H1 (cell line): ENCODE data around the gene MTARC1. TPM values are rescaled to one million over a fixed set of nuclear protein-coding genes. Genes with fewer than 3 reads are reported as not detected.

ENCODE experiments used
- CTCF ChIA-PET: fragments of 300-600 bp; sonication (Branson Sonifier 250); formaldehyde crosslinking; loops from one replicate; lab custom pipeline; 2021; ENCODE audit not compliant: partially characterized antibody; lab: Charles Lee
- POLR2A ChIA-PET: fragments of 300-600 bp; sonication (Branson Sonifier 250); formaldehyde crosslinking; loops from one replicate; lab custom pipeline; 2021; ENCODE audit warnings: inconsistent platforms; ENCODE audit not compliant: partially characterized antibody; lab: Charles Lee
- DNase-seq, 2 experiments: peaks; one replicate each; pipeline versions ENCODE4 v3.0.0 to v3.0.0-alpha.2; 2010 to 2022; ENCODE audit warnings: low spot score in 2 of 2, low read depth in 1 of 2, mixed read lengths in 1 of 2
- FAIRE-seq: peaks from 2 replicates; lab custom pipeline; 2011; peaks lifted over from hg19 to GRCh38; lab: Jason Lieb, UNC
- H2AFZ ChIP-seq: 2 replicates; pipeline ENCODE4 v1.8.1; 2012; ENCODE audit warnings: low read length, inconsistent platforms
- H2AK5ac ChIP-seq: 2 replicates; pipeline ENCODE4 v1.6.1; 2013; ENCODE audit warnings: low read depth, low read length
- H2BK120ac ChIP-seq: replicated peaks from 2 replicates; pipeline ENCODE3; 2013; ENCODE audit warnings: low read depth, low read length, inconsistent platforms
- H2BK12ac ChIP-seq: 2 replicates; pipeline ENCODE4 v1.6.1; 2013; ENCODE audit warnings: low read depth, low read length
- H2BK15ac ChIP-seq: 2 replicates; pipeline ENCODE4 v1.6.1; 2013; ENCODE audit warnings: low read length
- H2BK20ac ChIP-seq: 2 replicates; pipeline ENCODE4 v1.6.1; 2013; ENCODE audit warnings: low read length
- H2BK5ac ChIP-seq: 2 replicates; pipeline ENCODE4 v1.6.1; 2013; ENCODE audit warnings: low read depth, low read length
- H3K14ac ChIP-seq: 2 replicates; pipeline ENCODE4 v1.6.1; 2013; ENCODE audit warnings: inconsistent platforms; ENCODE audit not compliant: insufficient read length
- H3K18ac ChIP-seq: 2 replicates; pipeline ENCODE4 v1.6.1; 2013; ENCODE audit warnings: low read length; ENCODE audit errors: extremely low read depth
- H3K23ac ChIP-seq: 2 replicates; pipeline ENCODE4 v1.6.1; 2013; ENCODE audit warnings: inconsistent platforms; ENCODE audit not compliant: insufficient read length
- H3K23me2 ChIP-seq: 2 replicates; pipeline ENCODE4 v1.6.1; 2013; ENCODE audit warnings: low read depth, low read length
- H3K27ac ChIP-seq: 2 replicates; pipeline ENCODE4 v1.6.1; 2011; ENCODE audit warnings: low read depth, low read length, inconsistent platforms
- H3K27me3 ChIP-seq, 4 experiments: replicated peaks in 1 of 4; 1 replicate in 1 of 4; 2 replicates in 3 of 4; pipeline versions ENCODE4 v1.6.1 to v1.8.1; 2011 to 2013; ENCODE audit warnings: low read length in 3 of 4, mild to moderate bottlenecking in 3 of 4, inconsistent platforms in 2 of 4, mixed read lengths in 2 of 4, moderate library complexity in 1 of 4; ENCODE audit not compliant: control insufficient read depth in 3 of 4, insufficient read depth in 3 of 4; ENCODE audit errors: extremely low read depth in 1 of 4
- H3K36me3 ChIP-seq, 4 experiments: 2 replicates each; pipeline versions ENCODE4 v1.6.1 to v1.8.1; 2011 to 2013; ENCODE audit warnings: mild to moderate bottlenecking in 4 of 4, low read length in 3 of 4, moderate library complexity in 2 of 4, control low read depth in 1 of 4, inconsistent platforms in 1 of 4; ENCODE audit not compliant: insufficient read depth in 4 of 4, control insufficient read depth in 2 of 4
- H3K4ac ChIP-seq: replicated peaks from 2 replicates; pipeline ENCODE3; 2013; ENCODE audit warnings: low read length, low read depth, mixed read lengths, inconsistent platforms; ENCODE audit not compliant: insufficient read length
- H3K4me1 ChIP-seq, 4 experiments: replicated peaks in 1 of 4; 1 replicate in 1 of 4; 2 replicates in 3 of 4; pipeline versions ENCODE4 v1.6.1 to v1.8.1; 2011 to 2013; ENCODE audit warnings: low read length in 3 of 4, inconsistent platforms in 2 of 4, mixed read lengths in 1 of 4; ENCODE audit not compliant: insufficient read depth in 4 of 4, control insufficient read depth in 3 of 4
- H3K4me2 ChIP-seq, 2 experiments: 2 replicates each; pipeline versions ENCODE4 v1.6.1 to v1.8.1; 2011 to 2013; ENCODE audit warnings: low read depth in 2 of 2, low read length in 2 of 2, control low read depth in 1 of 2, inconsistent platforms in 1 of 2, mild to moderate bottlenecking in 1 of 2; ENCODE audit not compliant: insufficient read depth in 1 of 2
- H3K4me3 ChIP-seq, 4 experiments: fragments of 200-600, 300-600 bp in 1 of 4; sonication (generic), shearing (Covaris generic), sonication (Bioruptor Twin) in 1 of 4; 2 replicates each; pipeline versions ENCODE4 v1.5.1 to v1.8.1; 2011 to 2016; ENCODE audit warnings: low read length in 4 of 4, low read depth in 3 of 4, control low read depth in 2 of 4, inconsistent platforms in 2 of 4, mild to moderate bottlenecking in 2 of 4, mixed read lengths in 1 of 4, moderate library complexity in 1 of 4; ENCODE audit not compliant: insufficient read depth in 2 of 4; ENCODE audit errors: extremely low read depth in 1 of 4
- H3K56ac ChIP-seq: replicated peaks from 2 replicates; pipeline ENCODE3; 2013; ENCODE audit warnings: low read depth, mild to moderate bottlenecking, mixed read lengths, low read length, inconsistent platforms; ENCODE audit not compliant: insufficient read length
- H3K79me1 ChIP-seq: 2 replicates; pipeline ENCODE4 v1.6.1; 2013; ENCODE audit warnings: low read depth, low read length, control low read depth
- H3K79me2 ChIP-seq, 2 experiments: 2 replicates each; pipeline versions ENCODE4 v1.6.1 to v1.8.1; 2012 to 2013; ENCODE audit warnings: low read length in 2 of 2, mild to moderate bottlenecking in 2 of 2, inconsistent platforms in 1 of 2; ENCODE audit not compliant: insufficient read depth in 2 of 2, control insufficient read depth in 1 of 2
- H3K9ac ChIP-seq, 4 experiments: replicated peaks in 1 of 4; 1 replicate in 1 of 4; 2 replicates in 3 of 4; pipeline versions ENCODE4 v1.6.1 to v1.8.1; 2011 to 2013; ENCODE audit warnings: low read depth in 3 of 4, low read length in 3 of 4, control low read depth in 2 of 4, mild to moderate bottlenecking in 2 of 4, moderate library complexity in 2 of 4, inconsistent platforms in 1 of 4; ENCODE audit errors: extremely low read depth in 1 of 4
- H3K9me3 ChIP-seq, 2 experiments: 2 replicates each; pipeline versions ENCODE4 v1.6.1 to v1.8.1; 2012 to 2013; ENCODE audit warnings: mild to moderate bottlenecking in 2 of 2, moderate library complexity in 2 of 2, control low read depth in 1 of 2, inconsistent platforms in 1 of 2, low read depth in 1 of 2, low read length in 1 of 2, mixed read lengths in 1 of 2; ENCODE audit not compliant: insufficient read depth in 2 of 2
- H4K20me1 ChIP-seq, 2 experiments: replicated peaks in 1 of 2; 2 replicates each; pipeline versions ENCODE3 to v1.8.1; 2011 to 2013; ENCODE audit warnings: inconsistent platforms in 2 of 2, low read length in 2 of 2, mild to moderate bottlenecking in 1 of 2; ENCODE audit not compliant: insufficient read depth in 2 of 2, control insufficient read depth in 1 of 2
- H4K5ac ChIP-seq: 2 replicates; pipeline ENCODE4 v1.6.1; 2013; ENCODE audit warnings: low read length, low read depth, mixed read lengths, inconsistent platforms; ENCODE audit not compliant: insufficient read length
- H4K8ac ChIP-seq: 2 replicates; pipeline ENCODE4 v1.8.0; 2013; ENCODE audit warnings: mild to moderate bottlenecking, moderate library complexity, low read length, inconsistent platforms; ENCODE audit not compliant: insufficient read depth; ENCODE audit errors: extremely low read depth
- H4K91ac ChIP-seq: replicated peaks from 2 replicates; pipeline ENCODE3; 2013; ENCODE audit warnings: low read length, mixed read lengths, inconsistent platforms; ENCODE audit not compliant: insufficient read length
- BCL11A ChIP-seq, 2 experiments: IDR thresholded peaks; one replicate each; pipeline ENCODE4 v1.6.1; 2011; ENCODE audit warnings: low read depth in 2 of 2, low read length in 2 of 2, mild to moderate bottlenecking in 2 of 2
- CTBP2 ChIP-seq: IDR thresholded peaks from 2 replicates; pipeline ENCODE4 v1.7.0; 2011; ENCODE audit warnings: borderline replicate concordance, mild to moderate bottlenecking, moderate library complexity, mixed read lengths, low read length; ENCODE audit not compliant: insufficient read depth, insufficient read length
- KDM5A ChIP-seq: fragments of 200-600 bp; IDR thresholded peaks from 2 replicates; pipeline ENCODE4 v1.7.1; 2012; ENCODE audit warnings: mild to moderate bottlenecking, low read length, inconsistent platforms, mixed read lengths
- RAD21 ChIP-seq, 2 experiments: IDR thresholded peaks in 1 of 2; conservative IDR thresholded peaks in 1 of 2; 2 replicates each; pipeline ENCODE4 v1.6.1; 2011; ENCODE audit warnings: low read depth in 2 of 2, low read length in 2 of 2, improper control_type of control experiment in 1 of 2, inconsistent platforms in 1 of 2, mild to moderate bottlenecking in 1 of 2, moderate library complexity in 1 of 2
- TEAD4 ChIP-seq: IDR thresholded peaks from 2 replicates; pipeline ENCODE4 v1.6.1; 2012; ENCODE audit warnings: low read depth, low read length, inconsistent platforms, mixed read lengths
- WGBS, 2 experiments: shearing (Covaris generic) in 1 of 2; methylation state at CpG; one replicate each; pipeline versions ENCODE4 v1.1.6 to v1.1.7; 2013 to 2015; ENCODE audit warnings: low lambda C conversion rate in 2 of 2, mixed read lengths in 2 of 2, inconsistent platforms in 1 of 2, low coverage in 1 of 2, missing lambda C conversion rate in 1 of 2; ENCODE audit not compliant: insufficient replicate concordance in 2 of 2, insufficient coverage in 1 of 2, insufficient read length in 1 of 2; ENCODE audit errors: extremely low coverage in 1 of 2, missing lambda C conversion rate in 1 of 2; 5-methylcytosine and 5-hydroxymethylcytosine counted together
- polyA plus RNA-seq, 7 experiments: library from polyadenylated mRNA; depleted of rRNA in 3 of 7; stranded (reverse) in 5 of 7; unstranded in 2 of 7; fragments of >200 nt in 5 of 7; fragments of 200-250 nt in 2 of 7; gene quantifications; 1 replicate in 5 of 7; 2 replicates in 1 of 7; 4 replicates in 1 of 7; pipeline versions ENCODE4 v1.2.1 to v1.2.3, GENCODE V29; 2011 to 2013; ENCODE audit warnings: missing spikeins in 2 of 7, mixed read lengths in 2 of 7
- total RNA-seq: library from RNA; stranded (reverse); fragmentation: NEBNext Ultra II Directional; extraction: Animal tissue kit (Norgen Biotek cat#: 25700); gene quantifications from 2 replicates; pipeline ENCODE4 v1.2.1, GENCODE V29; 2021

The MTARC1 gene
- total and polyA plus RNA-seq, 2 of the 8 experiments (the other 6 are each of a cell fraction or from before 2014, with no cell fraction given): 17.2 to 46.2 TPM

DNA sequence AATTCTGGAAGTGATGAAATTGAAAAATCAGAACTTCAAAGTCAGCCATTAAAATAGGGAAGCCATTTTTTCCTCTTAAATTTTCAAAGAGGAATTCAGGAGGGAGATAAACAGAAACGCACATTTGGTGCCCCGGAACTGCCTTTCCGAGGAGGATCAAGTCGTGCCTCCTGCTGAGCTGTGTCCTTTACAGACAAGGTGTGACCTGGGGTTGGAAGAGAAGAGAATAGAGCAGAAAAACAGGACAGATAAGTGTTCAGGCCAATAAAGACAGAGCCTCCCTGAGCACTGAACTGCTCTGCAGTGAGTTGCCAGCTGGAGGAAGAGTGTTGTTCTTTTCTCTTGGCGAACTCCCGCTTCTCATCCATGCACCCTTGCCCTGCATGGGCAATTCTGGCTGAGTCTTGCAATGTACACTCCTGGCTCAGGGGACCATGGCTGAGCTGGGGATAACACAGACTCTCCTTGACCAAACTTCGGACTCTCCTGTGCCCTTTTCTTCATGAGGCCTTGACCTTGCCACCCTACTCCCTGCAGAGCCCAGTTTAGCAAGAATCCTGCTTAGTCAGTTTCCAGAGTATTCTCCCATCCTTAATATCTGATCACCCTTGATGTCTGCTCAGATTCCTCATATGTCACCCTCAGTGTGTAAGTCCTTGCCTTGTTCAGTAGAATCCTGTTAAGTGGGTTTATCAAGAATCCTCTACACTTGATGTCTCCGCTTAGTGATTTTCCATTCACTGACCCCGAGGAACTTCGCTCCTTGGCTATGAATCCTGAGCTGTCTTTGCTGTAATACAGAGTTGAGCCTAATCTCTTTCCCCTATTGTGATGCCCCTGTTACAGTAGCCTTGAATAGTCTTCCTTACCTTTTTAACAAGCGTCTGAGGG lies 1.3 kb upstream of the MTARC1 start:
- Histone ChIP-seq H3K79me1 (peaks cover 3% of the 10 kb centered on the region), H4K8ac (no peak overlapping the region), H4K20me1 (peaks cover 0 to 3% of the 10 kb centered on the region in 2 experiments), H3K23me2 (peaks cover 9% of the 10 kb centered on the region; the same call in 1 of the 2 replicates), H3K4me3 (peak overlapping the region in 2 of 4 experiments; percentile 59 to 84; a peak in 3 of 8 replicates), H2BK15ac (peak overlapping the region; percentile 9; the same call in 1 of the 2 replicates), H3K27me3 (no peaks in the 10 kb centered on the region), H3K9me3 (no peaks in the 10 kb centered on the region), H4K91ac (no peak overlapping the region), H3K56ac (no peak overlapping the region), H3K79me2 (peaks cover 0 to 15% of the 10 kb centered on the region in 2 experiments; a peak in 2 of 4 replicates), H2BK20ac (no peak overlapping the region; the same call in 1 of the 2 replicates), H4K5ac (no peak overlapping the region), H2BK5ac (no peak overlapping the region), H2BK120ac (no peak overlapping the region), H3K27ac (no peak overlapping the region), H3K23ac (no peak overlapping the region), H2BK12ac (no peak overlapping the region), H3K9ac (no peak overlapping the region), H3K4me1 (peaks cover 4 to 14% (median 11%) of the 10 kb centered on the region in 4 experiments), H2AK5ac (no peak overlapping the region), H3K4me2 (peak overlapping the region; percentile 83 to 92), H3K4ac (no peak overlapping the region), H3K18ac (0 out of 2 replicates have a peak overlapping the region, but pooled peaks have one; percentile 17), H2AFZ (no peak overlapping the region), H3K14ac (no peak overlapping the region), H3K36me3 (no peaks in the 10 kb centered on the region; a peak in 1 of 8 replicates)
- ChIA-PET CTCF (interaction anchor here (0.6 to 8.2 kb wide), 21 partner anchors 9 to 1519 kb away, joined by 3 to 96 read pairs (median 5); partner anchors contain the start of gene MTARC2), POLR2A (interaction anchor here (1.2 to 5.9 kb wide), 10 partner anchors 8 to 950 kb away, joined by 3 to 70 read pairs (median 6); partner anchors contain the start of gene MTARC2)
- no peak for TF ChIP-seq CTBP2
- no peak for TF ChIP-seq TEAD4
- TF ChIP-seq BCL11A (IDR thresholded peaks at IDR 0.05; ENCODE audit: low read depth in 2 of 2, low read length in 2 of 2): no peak
- TF ChIP-seq KDM5A: no peak
- no peak for TF ChIP-seq RAD21 (IDR thresholded peaks at IDR 0.05 in 1 of 2, conservative IDR thresholded peaks at IDR 0.05 in 1 of 2; ENCODE audit: low read depth in 2 of 2, low read length in 2 of 2)
- FAIRE-seq (no peak), DNase-seq (no peak)
- WGBS, 2 experiments: 73% methylated on average over 11 of the region's 11 CpGs; no CpG with 5 or more reads in 1 of the 2 experiments
